Eye (tissue), 1 donor: Measurements from ENCODE around the gene CTAG1A.
"Not testable (repeated sequence)": the region's sequence is repeated elsewhere in the genome, so short reads cannot be mapped to it uniquely, and the experiment has no call there.

Source experiments
- DNase-seq: peaks from one replicate; pipeline ENCODE4 v3.0.0-alpha.2; 2015

Gene CTAG1A

DNA sequence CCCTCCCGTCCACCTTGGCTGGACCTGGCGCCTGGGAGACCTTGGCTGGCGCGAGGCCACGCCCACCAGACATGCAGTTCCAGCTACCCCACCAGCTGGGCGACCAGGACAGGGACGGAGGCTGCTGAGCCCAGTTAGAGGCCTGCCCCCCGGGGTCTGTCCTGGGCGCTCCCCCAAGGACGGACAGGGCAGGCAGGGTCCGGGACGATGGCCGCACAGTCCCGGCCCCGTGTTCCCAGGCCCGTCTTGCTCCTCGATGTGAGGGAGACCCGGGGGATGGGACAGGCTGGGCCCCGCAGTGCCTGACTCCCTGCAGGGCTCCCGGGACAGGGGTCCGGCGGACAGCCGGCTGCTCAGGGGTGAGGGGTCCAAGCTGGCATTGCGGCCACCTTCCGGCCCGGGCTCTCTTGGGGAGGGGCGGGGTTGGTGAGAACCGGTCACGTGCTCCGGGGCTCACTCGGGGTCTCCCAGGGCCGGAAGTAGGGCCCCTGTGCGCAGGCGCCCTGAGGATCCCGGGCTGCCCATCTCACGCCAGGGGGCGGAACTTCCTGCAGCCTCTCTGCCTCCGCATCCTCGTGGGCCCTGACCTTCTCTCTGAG lies at the start of gene CTAG1A:
Gene CTAG1A, plus strand, starts transcription at position 549 of the 599 bp plus-strand sequence. CDS start 74 bp downstream, outside the sequence.
- DNase-seq, result not testable (repeated sequence)

DNA sequence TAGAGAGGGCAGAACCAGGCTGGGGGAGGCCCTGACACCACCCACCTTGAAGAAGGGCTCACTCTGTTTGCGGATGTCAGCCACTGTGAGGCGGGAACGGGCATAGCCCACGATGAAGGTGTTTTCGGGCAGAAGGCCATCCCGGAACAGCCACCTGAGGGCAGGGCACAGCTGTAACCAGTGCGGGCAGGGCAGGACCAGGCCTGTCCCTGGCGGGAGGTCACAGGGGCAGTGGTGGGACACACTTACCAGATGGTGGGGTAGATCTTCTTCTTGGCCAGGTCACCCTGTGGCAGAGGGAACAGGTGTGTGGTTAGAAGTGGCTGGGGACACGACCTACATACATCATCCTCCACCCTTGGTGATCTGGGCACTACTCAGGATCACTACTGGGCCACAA lies 49.0 kb upstream of the CTAG1A start:
- no peak for DNase-seq

DNA sequence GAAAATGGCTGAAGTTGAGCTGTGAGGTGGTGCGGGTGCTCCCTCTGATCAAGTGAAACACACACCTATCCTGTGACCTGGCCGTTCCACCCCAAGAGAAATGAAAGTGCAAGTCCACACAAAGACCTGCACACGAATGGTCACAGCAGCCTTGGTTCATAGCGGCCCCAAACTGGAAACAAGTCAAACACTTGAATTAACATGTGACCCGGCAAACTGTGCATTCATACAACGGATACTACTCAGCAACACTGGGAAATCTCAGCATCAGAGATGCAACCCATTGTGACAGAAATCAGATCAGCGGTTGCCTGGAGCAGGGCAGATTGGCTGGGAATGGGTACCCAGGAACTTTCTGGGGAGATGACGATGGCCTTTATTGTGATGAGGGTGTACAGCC lies 45.9 kb upstream of the CTAG1A start:
- no peak for DNase-seq

DNA sequence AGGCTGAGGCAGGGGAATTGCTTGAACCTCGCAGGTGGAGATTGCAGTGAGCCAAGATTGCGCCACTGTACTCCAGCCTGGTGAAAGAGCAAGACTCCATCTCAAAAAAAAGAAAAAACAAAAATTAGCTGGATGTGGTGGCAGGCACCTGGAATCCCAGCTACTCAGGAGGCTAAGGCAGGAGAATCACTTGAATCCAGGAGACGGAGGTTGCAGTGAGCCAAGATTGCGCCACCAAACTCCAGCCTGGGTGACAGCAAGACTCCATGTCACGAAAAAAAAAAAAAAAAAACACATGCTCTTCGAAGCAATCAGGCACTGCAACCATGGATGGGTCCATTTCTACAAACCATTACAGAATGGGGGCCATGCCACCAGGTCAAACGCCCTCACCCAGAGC lies 44.6 kb upstream of the CTAG1A start:
- DNase-seq, result not testable (repeated sequence)

DNA sequence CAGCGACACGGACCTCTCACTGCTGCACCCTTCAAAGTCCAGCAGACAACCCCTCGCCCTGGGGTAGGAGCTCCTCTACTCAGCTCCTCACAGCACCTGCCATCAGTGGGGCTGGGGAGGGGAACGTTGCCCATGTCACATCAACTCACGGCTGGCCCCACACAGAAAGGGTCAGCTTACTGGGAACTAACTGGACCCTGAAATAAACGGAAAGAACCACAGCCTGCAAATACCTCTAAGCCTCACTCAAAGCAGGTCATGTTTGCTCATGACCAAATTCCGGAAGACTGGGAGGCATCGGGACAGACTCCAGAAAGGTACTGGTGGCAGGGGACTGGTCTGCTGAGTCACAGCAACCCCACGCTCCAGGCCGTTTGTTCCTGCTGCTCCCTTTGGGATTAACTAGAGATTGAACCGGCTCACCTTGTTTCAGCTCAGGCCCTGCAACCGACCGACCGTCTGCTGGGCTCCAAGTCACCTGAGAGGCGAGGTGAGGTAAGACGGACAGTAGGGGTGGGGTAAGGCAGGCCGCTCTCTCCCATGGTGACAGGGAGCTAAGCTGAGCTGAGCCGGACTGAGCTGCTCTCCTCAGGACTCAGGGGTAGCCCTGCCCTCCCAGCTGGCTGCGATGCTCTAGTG lies 43.9 kb upstream of the CTAG1A start:
- no peak for DNase-seq

DNA sequence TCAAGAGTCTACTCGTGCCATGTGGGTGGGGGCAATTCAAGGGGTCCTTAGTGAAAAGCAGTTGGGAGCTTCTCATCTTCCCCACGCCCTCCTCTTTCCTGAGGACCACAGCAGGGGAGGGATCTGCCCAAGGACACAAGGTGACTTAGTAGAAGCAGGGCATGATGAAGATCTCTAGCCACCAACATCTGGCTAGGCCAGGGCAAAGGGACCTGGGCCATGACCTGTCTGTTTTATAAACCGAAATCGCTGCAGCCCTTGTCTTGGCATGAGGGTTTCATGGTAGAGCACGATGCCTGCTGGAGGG lies 43.4 kb upstream of the CTAG1A start:
- DNase-seq, result no peak

DNA sequence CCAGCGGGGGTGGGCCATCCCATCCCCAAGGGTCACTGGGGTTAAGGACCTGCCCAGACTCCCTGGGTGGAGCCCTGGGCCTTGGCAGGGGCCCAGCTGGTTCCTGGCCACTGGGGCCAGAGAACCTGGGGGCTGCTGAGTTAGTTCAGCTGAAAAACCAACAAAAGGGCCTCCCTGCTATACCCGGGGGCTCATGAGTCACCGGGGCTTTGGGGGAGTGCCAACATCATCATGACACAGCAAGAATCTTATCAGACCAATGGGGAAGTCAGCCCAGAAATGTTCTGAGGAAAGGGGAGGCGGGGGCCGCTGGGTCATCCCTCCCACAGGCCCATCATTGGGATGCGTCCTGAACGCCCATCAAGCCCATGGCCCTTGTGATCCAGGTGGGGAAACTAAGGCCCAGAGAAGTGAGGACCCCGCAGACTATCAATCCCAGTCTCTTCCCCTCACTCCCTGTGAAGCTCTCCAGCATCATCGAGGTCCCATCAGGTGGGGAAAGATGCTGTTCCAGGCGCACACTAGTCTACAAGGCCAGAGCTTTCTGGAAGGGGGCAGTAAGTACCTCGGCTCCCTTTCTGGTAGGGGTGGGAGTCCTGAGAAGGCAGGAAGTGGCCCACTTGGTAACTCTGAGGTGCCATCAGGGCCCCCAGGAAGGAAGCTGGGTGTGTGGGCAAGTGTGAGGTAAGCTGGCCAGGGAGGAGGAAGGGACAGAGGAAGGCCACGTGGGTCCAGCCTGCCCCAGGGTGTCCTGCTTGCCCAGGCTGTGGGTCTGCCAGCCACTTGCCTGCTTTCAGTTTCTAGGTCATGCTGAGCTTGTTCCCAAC lies 42.8 kb upstream of the CTAG1A start:
- DNase-seq, result no peak

DNA sequence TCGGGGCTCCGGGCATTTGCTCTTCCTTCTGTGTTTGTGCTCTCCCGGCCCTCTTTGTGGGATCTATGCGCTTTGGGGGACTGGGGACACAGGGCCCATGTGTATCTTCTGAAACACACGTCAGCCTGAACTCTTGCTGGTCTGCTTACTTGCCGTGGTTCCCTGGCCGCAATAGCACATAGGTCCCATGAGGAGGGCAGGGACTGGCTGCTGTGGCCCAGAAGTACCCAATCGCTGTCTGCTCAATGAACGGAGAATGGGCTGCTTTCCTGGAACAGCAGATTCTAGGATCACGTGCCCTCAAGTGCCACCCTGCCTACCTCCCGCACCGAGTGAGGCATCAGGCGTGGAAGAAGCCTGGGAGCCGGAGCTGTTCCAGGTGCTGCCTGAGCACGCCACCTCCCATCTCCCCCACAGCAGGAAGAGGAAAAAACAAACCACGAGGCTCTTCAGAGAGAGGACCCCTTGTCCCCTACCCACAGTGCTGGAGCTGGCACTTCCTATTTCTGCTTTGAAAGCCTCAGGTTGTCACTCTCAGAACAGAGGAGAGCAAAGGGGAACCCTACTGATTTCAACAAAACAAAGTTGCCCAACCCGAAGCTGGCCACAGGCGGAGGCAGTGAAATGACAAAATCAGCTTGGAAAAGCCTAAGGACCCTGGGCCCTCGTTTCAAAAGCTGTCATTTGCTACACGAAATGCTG lies 42.1 kb upstream of the CTAG1A start:
- DNase-seq, result no peak

DNA sequence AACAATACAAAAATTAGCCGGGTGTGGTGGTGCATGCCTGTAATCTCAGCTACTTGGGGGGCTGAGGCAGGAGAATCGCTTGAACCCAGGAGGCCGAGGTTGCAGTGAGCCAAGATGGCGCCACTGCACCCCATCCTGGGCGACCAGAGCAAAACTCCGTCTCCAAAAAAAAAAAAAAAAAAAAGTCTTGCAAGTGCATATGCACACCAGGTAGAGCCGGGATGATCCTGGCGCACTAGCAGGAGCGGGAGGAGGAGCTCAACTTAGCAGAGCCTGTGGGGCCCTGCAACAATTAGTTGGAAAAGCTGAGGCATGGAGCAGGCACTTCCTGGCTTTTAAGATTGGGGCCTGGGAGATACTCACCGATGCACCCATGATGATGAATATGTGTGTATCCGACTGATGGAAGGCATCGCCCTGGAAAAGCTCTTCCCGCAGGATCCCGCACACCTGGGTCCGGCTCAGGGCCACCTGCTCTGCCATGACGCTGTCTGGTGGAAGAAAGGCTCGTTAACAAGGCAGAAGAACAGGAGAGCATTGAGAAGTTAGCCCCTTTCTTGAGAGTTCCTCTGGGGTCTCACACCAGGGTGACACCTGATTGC lies 39.2 kb upstream of the CTAG1A start:
- no peak for DNase-seq

DNA sequence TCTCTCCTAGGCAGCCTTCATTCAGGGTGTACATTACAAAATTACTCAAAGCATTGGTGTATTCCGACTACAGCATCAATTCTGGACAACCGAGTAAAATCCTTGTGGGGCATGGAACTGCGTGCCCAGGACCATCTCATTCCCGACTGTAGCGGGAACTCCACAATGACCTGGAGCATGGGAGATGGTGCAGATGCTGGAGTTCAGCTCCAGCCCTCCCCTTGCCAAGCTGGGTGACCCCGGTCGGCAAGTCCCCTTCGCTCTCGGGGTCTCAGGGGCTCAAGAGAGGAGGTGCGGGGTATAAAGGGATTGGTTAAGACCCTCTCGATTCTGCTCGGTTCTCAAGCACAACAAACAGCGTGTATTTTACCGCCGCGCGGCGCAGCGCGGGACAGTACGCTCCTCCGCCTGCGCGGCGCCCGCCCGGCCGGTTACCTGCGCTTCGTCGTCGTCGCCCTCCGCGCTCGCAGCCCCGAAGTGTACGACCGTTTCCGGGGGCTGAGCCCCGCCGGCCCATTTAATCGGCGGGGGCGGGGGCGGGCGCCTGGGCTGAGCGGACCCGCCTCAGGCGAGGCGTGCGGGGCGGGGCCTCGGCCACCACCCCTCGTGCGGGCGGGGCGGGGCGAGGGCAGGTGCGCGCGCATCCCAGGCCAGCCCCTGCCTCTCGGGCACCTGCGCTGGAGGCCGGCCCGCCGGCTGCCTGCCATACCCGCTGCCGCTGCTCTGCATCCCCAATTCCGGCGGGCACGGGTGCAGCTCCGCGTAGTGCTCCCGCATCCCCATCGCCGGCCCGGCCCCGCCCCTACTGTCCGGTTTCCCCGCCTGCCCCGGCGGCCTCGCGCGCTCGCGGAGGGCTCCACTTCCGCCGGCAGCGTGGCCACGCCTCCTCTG lies 38.3 kb upstream of the CTAG1A start, which contains the start of gene G6PD:
Gene G6PD, minus strand, starts transcription at position 493 of the 891 bp plus-strand sequence. CDS start 691 bp downstream, outside the sequence.
- DNase-seq, result peak; percentile 87

DNA sequence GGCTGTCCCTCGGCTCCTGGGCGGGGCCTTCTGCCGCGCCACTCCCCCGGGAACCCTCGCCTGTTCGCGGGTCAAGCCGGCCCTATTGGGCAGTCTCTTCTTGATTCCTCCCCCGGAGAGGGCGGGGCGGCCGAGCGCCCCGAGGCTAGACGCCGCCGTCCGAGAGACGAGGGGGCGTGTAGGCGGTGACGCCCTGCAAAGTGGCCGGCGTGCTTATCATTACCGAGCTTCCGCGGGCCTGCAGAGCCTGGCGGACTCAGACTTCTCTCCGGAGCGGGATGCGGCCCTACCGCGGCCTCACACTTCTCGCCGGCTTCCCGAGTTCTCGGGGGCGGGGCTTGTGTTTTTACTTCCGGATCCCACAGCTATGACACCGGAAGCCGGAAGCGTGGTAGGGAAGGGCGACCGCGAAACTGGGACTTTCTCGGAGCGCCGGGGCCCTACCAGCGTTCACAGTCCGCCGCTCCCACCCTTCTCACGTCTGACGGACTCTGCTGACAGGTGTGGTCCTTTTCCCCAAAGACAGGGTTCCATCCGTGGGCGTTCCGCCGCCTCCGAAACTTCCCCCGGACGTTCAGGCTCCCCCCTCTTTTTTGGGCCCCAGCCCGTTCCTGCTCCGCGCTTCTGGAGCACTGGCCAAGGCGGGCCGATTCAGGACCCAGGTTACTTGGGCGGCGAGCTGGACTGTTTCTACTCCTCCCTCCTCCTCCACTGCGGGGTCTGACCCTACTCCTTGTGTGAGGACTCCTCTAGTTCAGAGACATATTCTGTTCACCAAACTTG lies 37.5 kb upstream of the CTAG1A start, which contains the start of gene IKBKG:
Gene IKBKG, plus strand, starts transcription at position 376 of the 783 bp plus-strand sequence. CDS start 4,383 bp downstream, outside the sequence.
- DNase-seq, result peak; percentile 94

DNA sequence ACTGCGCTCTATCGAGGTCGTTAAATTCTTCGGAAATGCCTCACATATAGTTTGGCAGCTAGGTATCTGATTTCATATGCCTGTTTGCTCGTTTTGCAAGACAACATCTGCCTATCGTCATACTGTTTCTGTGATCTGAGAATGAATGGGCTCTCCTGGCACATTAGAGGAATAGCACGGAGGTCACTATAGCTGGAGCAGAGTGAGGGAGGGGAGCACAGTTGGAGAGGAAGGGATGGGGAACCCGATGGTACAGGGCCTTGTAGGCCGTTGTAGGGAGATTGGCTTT lies 37.0 kb upstream of the CTAG1A start:
- DNase-seq, result no peak

DNA sequence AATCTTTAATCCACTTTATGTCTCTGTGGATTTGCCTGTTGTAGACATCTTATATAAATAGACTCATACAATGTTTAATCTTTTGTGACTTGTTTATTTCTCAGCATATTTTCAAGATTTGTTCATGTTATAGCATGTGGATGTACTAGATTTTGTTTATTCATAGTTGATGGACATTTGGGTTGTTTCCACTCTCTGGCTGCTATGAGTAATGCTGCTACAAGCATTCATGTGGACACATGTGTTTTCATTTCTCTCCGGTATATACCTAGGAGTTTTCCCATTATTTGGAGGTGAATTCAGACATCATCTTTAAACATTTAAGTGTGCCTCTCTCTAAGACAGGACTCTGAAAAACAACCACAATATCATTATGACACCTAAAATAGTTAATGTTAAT lies 35.2 kb upstream of the CTAG1A start:
- no peak for DNase-seq

DNA sequence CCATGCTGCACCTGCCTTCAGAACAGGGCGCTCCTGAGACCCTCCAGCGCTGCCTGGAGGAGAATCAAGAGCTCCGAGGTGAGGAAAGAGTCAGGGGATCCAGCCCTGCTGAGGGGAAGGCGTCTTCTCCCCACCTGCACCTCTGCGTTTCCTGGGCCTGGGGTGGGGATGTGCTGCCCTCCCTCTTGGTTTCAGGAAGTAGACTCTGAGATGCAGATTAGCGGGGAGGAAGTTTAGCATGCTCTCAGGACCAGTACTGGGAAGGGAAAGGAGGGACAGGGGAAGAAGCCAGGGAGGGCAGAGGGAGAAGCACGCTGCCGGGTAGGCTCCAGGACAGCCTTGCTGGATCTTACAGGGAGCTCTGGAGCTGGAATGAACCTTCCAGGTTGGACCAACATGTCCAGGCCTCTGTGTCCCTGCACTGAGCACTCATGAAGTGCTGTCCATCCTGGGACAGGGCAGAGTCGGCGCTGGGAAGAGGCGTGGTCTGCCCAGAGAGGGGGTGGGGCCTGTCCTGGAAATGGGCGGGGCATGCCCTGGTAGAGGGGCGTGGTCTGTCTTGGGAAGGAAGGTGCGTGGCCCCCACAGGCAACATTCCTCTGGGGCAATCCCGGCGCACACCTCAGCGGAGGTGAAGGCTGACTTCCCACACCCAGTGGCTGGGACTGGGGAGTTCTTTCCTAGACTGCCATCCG lies 32.7 kb upstream of the CTAG1A start:
- DNase-seq, result not testable (repeated sequence)

DNA sequence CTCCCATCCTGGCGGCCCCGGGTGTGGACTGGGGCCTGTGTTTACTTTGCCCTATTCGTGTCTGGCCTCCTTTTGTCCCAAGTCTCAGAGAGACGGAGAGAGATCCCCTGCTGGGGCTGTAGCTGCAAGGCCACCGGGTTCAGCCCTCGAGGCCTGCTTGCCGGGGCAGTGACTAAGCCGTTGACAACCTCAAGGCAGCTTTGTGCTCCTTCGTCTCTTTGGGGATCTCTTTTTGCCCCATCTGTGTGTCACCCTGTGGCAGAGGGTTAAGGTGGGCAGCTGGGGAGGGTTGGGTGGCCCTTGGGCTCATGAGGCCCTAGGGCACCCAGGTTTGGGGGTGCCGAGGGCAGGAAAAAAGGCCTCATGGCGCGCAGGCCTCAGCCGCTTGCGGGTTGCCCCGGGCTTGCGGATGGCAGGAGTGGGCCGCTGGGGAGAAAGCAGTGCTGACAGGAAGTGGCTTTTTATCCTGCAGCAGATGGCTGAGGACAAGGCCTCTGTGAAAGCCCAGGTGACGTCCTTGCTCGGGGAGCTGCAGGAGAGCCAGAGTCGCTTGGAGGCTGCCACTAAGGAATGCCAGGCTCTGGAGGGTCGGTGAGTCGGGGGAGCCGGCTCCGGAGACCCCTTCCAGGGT lies 26.8 kb upstream of the CTAG1A start:
- DNase-seq, result not testable (repeated sequence)

DNA sequence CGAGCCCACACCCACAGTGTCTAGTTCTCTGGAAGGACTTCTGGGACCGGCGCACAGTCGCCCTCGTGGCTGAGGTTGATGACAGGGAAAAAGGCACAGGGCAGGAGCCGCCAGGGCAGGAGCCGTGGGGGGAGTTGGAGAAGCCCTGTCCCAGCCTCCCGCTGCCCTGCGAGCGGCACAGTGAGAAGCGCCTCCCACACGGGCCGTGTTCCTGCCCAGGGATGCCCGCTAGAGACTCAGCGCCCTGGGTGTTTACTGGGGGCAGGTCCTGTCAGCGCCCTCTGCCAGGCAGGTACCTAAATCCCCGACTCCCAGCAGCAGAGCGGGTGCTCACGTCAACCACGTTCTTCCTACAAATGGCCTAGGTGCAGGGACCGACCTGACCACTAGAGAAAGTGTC lies 26.0 kb upstream of the CTAG1A start:
- not testable (repeated sequence) for DNase-seq

DNA sequence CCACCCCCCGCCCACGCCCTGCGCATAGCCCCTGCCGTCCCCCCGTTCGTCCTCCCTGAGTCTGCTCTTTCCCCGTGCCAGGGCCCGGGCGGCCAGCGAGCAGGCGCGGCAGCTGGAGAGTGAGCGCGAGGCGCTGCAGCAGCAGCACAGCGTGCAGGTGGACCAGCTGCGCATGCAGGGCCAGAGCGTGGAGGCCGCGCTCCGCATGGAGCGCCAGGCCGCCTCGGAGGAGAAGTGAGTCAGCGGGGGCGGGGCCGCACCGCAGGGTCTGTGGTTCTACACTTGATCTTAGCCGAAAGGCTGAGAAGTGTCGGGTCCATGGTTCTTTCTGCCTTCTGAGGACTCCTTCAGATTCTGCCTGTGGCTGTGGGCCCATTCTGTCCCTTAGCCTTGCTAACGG lies 24.6 kb upstream of the CTAG1A start:
- not testable (repeated sequence) for DNase-seq

DNA sequence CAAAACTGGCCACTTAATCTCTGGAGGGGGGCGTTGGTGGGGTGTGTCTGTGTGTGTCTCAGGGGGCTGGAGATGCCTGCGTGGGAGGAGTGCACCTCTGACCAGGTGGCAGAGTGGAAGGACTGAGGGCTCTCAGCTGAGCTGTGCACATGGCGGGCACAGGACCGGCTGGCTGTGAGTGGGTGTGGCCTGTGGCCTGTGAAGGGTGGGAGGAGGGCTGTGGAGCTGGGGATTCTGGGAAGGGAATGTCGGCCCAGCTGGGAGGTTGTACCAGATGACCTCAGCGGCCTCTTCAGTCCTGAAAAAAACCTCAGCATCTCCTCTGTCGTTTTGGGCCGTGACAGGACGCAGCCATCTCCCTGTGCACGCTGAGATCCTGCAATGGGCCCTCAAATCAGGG lies 22.6 kb upstream of the CTAG1A start:
- DNase-seq, result not testable (repeated sequence)

DNA sequence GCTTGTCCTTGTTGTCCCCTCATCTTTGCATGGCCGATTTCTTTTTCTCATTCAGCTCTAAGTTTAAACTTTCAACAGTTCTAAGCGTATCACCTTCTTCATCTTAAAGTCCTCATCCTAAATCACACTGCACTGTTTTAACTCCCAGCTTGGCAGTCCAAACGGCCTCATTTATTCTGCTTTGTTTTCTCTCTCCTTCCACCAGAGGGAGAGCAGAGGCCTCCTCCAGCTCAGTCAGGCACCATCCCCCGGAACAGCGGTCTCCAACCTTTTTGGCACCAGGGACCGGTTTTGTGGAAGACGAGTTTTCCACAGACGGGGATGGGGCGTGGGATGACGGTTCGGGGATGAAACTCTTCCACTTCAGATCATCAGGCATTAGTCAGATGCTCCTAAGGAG lies 14.6 kb upstream of the CTAG1A start:
- not testable (repeated sequence) for DNase-seq

DNA sequence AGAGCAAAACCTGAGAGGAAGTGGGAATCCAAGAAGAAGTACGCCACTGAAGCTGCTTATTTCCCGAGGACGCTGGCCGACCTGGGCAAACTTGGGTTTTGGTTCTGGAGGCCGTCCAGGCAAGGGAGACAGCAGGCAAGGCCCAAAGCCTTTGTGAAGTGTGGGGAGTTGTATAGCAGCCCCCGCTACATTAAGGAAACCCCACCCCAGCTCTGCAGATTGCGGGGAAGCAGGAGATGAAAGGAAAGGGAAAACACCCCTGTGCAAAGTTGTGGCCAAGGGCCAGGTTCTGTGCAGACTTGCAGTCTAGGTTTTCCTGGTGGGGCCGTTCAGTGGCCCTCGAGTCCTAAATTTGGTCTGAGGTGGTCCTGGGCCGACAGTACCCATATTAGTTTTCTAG lies 11.9 kb upstream of the CTAG1A start:
- DNase-seq, result not testable (repeated sequence)
